Stimulated activated CD8-positive, alpha-beta memory T cell treated with anti-CD3 and anti-CD28 coated beads, Interleukin-12 subunit alpha, Interleukin-12 subunit beta, amount 100 ng/mL, for 24 hours (primary cell): ENCODE measurements around the gene IQCM.
"Not testable (repeated sequence)": the region's sequence is repeated elsewhere in the genome, so short reads cannot be mapped to it uniquely, and the experiment has no call there.

Experiments
- DNase-seq: peaks from one replicate; pipeline ENCODE4 v3.0.0-alpha.2; 2020; ENCODE audit errors: extremely low read depth

IQCM gene

GRCh38 chr4:149468669-149469068, 347.0 kb downstream of the IQCM start:
- DNase-seq: not testable (repeated sequence)

- no peak for DNase-seq
These were observed 349.2 kb downstream of the IQCM start for GRCh38 chr4:149466446-149466845.

GRCh38 chr4:149465955-149466354, 349.7 kb downstream of the IQCM start:
- no peak for DNase-seq

- no peak for DNase-seq
These were observed 372.1 kb downstream of the IQCM start for GRCh38 chr4:149443537-149443936.

- DNase-seq: no peak
These were observed 374.3 kb downstream of the IQCM start for GRCh38 chr4:149441338-149441737.

- no peak for DNase-seq
These were observed 389.2 kb downstream of the IQCM start for GRCh38 chr4:149426461-149426860.

GRCh38 chr4:149409555-149409962, 406.1 kb downstream of the IQCM start:
- no peak for DNase-seq

- DNase-seq: no peak
These were observed 406.5 kb downstream of the IQCM start for GRCh38 chr4:149409146-149409545.

- DNase-seq: no peak
These were observed 411.5 kb downstream of the IQCM start for GRCh38 chr4:149404143-149404542.

GRCh38 chr4:149403081-149403480, 412.6 kb downstream of the IQCM start:
- no peak for DNase-seq

- DNase-seq: no peak
These were observed 416.6 kb downstream of the IQCM start for GRCh38 chr4:149398993-149399392.

- no peak for DNase-seq
These were observed 444.7 kb downstream of the IQCM start for GRCh38 chr4:149370785-149371420.

- no peak for DNase-seq
These were observed 445.6 kb downstream of the IQCM start for GRCh38 chr4:149370002-149370401.

- DNase-seq: no peak
These were observed 462.4 kb downstream of the IQCM start for GRCh38 chr4:149353241-149353640.

- DNase-seq: no peak
These were observed 466.1 kb downstream of the IQCM start for GRCh38 chr4:149349541-149349940.

- DNase-seq: no peak
These were observed 468.5 kb downstream of the IQCM start for GRCh38 chr4:149347139-149347538.

- DNase-seq: no peak
These were observed 470.2 kb downstream of the IQCM start for GRCh38 chr4:149345424-149345823.

- no peak for DNase-seq
These were observed 471.2 kb downstream of the IQCM start for GRCh38 chr4:149344436-149344835.

- DNase-seq: no peak
These were observed 472.0 kb downstream of the IQCM start for GRCh38 chr4:149343614-149344013.

GRCh38 chr4:149341117-149341516, 474.5 kb downstream of the IQCM start:
- not testable (repeated sequence) for DNase-seq

- no peak for DNase-seq
These were observed 487.5 kb downstream of the IQCM start for GRCh38 chr4:149328161-149328560.

- no peak for DNase-seq
These were observed 493.4 kb downstream of the IQCM start for GRCh38 chr4:149322203-149322602.

- DNase-seq: no peak
These were observed 494.2 kb downstream of the IQCM start for GRCh38 chr4:149321438-149321837.

- DNase-seq: no peak
These were observed 504.6 kb downstream of the IQCM start for GRCh38 chr4:149311076-149311475.
